HEK293 (cell line): ENCODE measurements around the gene USH1G.
"Not testable (repeated sequence)": the region's sequence is repeated elsewhere in the genome, so short reads cannot be mapped to it uniquely, and the experiment has no call there.

Experiments
- PRDM1 ChIP-seq: fragments of 450-650 bp; formaldehyde crosslinking; IDR thresholded peaks from 2 replicates; pipeline ENCODE4; 2016; ENCODE audit warnings: missing biosample characterization, missing genetic modification characterization
- ZBTB8A ChIP-seq: fragments of 450-650 bp; formaldehyde crosslinking; IDR thresholded peaks from 2 replicates; pipeline ENCODE4 v1.5.1; 2016; ENCODE audit warnings: missing biosample characterization, missing genetic modification characterization
- ZNF133 ChIP-seq: fragments of 450-650 bp; formaldehyde crosslinking; IDR thresholded peaks from 2 replicates; pipeline ENCODE4 v1.5.1; 2016; ENCODE audit warnings: missing biosample characterization, missing genetic modification characterization
- TF ChIP-seq, protein P1 (sequence below): fragments of 450-650 bp; formaldehyde crosslinking; IDR thresholded peaks from 2 replicates; pipeline ENCODE4 v1.5.1; 2016; ENCODE audit warnings: missing biosample characterization, missing genetic modification characterization
- TF ChIP-seq, protein P2 (sequence below): fragments of 450-650 bp; formaldehyde crosslinking; IDR thresholded peaks from 2 replicates; pipeline ENCODE4 v1.5.1; 2016; ENCODE audit warnings: missing biosample characterization, missing genetic modification characterization

DNA sequence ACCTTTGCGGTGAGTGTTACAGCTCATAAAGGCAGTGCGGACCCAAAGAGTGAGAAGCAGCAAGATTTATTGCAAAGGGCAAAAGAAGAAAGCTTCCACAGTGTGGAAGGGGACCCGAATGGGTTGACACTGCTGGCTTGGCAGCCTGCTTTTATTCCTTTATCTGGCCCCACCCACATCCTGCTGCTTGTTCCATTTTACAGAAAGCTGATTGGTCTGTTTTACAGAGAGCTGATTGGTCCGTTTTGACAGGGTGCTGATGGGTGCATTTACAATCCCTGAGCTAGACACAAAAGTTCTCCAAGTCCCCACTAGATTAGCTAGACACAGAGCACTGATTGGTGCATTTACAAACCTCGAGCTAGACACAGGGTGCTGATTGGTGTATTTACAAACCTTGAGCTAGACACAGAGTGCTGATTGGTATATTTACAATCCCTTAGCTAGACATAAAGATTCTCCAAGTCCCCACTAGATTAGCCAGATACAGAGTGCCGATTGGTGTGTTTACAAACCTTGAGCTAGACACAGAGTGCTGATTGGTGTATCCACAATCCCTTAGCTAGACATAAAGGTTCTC, 16.8 kb downstream of the USH1G start:
- TF ChIP-seq, protein P1, sequence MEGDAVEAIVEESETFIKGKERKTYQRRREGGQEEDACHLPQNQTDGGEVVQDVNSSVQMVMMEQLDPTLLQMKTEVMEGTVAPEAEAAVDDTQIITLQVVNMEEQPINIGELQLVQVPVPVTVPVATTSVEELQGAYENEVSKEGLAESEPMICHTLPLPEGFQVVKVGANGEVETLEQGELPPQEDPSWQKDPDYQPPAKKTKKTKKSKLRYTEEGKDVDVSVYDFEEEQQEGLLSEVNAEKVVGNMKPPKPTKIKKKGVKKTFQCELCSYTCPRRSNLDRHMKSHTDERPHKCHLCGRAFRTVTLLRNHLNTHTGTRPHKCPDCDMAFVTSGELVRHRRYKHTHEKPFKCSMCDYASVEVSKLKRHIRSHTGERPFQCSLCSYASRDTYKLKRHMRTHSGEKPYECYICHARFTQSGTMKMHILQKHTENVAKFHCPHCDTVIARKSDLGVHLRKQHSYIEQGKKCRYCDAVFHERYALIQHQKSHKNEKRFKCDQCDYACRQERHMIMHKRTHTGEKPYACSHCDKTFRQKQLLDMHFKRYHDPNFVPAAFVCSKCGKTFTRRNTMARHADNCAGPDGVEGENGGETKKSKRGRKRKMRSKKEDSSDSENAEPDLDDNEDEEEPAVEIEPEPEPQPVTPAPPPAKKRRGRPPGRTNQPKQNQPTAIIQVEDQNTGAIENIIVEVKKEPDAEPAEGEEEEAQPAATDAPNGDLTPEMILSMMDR: not testable (repeated sequence)
- not testable (repeated sequence) for TF ChIP-seq PRDM1, ZBTB8A, ZNF133 (tag by site-specific recombination)
- TF ChIP-seq, protein P2, sequence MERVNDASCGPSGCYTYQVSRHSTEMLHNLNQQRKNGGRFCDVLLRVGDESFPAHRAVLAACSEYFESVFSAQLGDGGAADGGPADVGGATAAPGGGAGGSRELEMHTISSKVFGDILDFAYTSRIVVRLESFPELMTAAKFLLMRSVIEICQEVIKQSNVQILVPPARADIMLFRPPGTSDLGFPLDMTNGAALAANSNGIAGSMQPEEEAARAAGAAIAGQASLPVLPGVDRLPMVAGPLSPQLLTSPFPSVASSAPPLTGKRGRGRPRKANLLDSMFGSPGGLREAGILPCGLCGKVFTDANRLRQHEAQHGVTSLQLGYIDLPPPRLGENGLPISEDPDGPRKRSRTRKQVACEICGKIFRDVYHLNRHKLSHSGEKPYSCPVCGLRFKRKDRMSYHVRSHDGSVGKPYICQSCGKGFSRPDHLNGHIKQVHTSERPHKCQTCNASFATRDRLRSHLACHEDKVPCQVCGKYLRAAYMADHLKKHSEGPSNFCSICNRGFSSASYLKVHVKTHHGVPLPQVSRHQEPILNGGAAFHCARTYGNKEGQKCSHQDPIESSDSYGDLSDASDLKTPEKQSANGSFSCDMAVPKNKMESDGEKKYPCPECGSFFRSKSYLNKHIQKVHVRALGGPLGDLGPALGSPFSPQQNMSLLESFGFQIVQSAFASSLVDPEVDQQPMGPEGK: not testable (repeated sequence)
